NCI-H1105 treated with DMSO at 0.1 percent for 48 hours (cell line): ENCODE measurements around the gene HUNK.
"Not testable (repeated sequence)": the region's sequence is repeated elsewhere in the genome, so short reads cannot be mapped to it uniquely, and the experiment has no call there.

Source experiments
- DNase-seq: peaks from one replicate; lab custom pipeline; 2025; lab: John Stamatoyannopoulos, UW

Gene HUNK

GRCh38 chr21:31999810-32000468, 127.1 kb downstream of the HUNK start:
- DNase-seq, result no peak

GRCh38 chr21:32001390-32001789, 128.6 kb downstream of the HUNK start:
- DNase-seq, result no peak

GRCh38 chr21:32003411-32003810, 130.6 kb downstream of the HUNK start:
- no peak for DNase-seq

- DNase-seq, result no peak
These were observed 131.5 kb downstream of the HUNK start for GRCh38 chr21:32004291-32004690.

- DNase-seq, result no peak
These were observed 134.6 kb downstream of the HUNK start for GRCh38 chr21:32007456-32007855.

GRCh38 chr21:32008714-32009113, 135.9 kb downstream of the HUNK start:
- no peak for DNase-seq

GRCh38 chr21:32009263-32009662, 136.4 kb downstream of the HUNK start:
- no peak for DNase-seq

- no peak for DNase-seq
These were observed 142.8 kb downstream of the HUNK start for GRCh38 chr21:32015461-32016139.

- DNase-seq, result no peak
These were observed 145.6 kb downstream of the HUNK start for GRCh38 chr21:32018381-32018780.

GRCh38 chr21:32020564-32020963, 147.7 kb downstream of the HUNK start:
- DNase-seq, result no peak

- DNase-seq, result peak; percentile 86
These were observed 148.6 kb downstream of the HUNK start for GRCh38 chr21:32021319-32021994.

GRCh38 chr21:32022146-32022545, 149.3 kb downstream of the HUNK start:
- no peak for DNase-seq

- no peak for DNase-seq
These were observed 157.4 kb downstream of the HUNK start for GRCh38 chr21:32030146-32030652.

- no peak for DNase-seq
These were observed 162.0 kb downstream of the HUNK start for GRCh38 chr21:32034850-32035249.

GRCh38 chr21:32035617-32036016, 162.8 kb downstream of the HUNK start:
- DNase-seq, result no peak

GRCh38 chr21:32036756-32037155, 163.9 kb downstream of the HUNK start:
- DNase-seq, result no peak

- DNase-seq, result not testable (repeated sequence)
These were observed 165.9 kb downstream of the HUNK start for GRCh38 chr21:32038751-32039150.

GRCh38 chr21:32043458-32043857, 170.6 kb downstream of the HUNK start:
- DNase-seq, result no peak

GRCh38 chr21:32044205-32045180, 171.7 kb downstream of the HUNK start:
- DNase-seq, result no peak

- DNase-seq, result no peak
These were observed 173.4 kb downstream of the HUNK start for GRCh38 chr21:32046191-32046590.

GRCh38 chr21:32048353-32048752, 175.5 kb downstream of the HUNK start:
- DNase-seq, result no peak
